Measurements from ENCODE around the gene PKHD1.
"Not testable (repeated sequence)": the region's sequence is repeated elsewhere in the genome, so short reads cannot be mapped to it uniquely, and the experiment has no call there.

Gene PKHD1

DNA sequence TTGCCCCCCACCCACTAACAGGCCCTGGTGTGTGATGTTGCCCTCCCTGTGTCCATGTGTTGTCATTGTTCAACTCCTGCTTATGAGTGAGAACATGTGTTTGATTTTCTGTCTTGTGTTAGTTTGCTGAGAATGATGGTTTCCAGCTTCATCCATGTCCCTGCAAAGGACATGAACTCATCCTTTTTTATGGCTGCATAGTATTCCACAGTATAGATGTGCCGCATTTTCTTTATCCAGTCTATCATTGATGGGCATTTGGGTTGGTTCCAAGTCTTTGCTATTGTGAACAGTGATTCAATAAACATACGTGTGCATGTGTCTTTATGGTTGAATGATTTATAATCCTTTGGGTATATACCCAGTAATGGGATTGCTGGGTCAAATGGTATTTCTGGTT lies 169.1 kb downstream of the PKHD1 start:
- DNase-seq, result not testable (repeated sequence)

DNA sequence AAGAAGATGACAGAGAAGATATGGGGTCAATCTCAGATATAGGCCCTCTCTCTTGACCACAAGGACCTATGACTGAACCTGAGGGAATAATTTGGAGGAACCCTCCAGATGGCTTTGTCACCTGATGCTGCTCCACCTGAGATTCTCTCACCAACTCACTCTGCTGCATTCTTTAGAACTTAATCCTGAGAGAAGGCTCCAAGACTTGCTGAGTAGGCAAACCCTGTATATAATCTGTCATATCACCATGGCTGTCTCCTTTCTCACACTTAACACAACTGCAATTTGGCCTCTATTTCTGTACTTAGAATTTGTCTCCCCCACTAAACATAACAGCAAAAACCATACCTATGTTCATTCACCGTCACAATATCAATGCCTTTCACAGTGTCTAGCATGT lies 172.3 kb downstream of the PKHD1 start:
- no peak for DNase-seq

DNA sequence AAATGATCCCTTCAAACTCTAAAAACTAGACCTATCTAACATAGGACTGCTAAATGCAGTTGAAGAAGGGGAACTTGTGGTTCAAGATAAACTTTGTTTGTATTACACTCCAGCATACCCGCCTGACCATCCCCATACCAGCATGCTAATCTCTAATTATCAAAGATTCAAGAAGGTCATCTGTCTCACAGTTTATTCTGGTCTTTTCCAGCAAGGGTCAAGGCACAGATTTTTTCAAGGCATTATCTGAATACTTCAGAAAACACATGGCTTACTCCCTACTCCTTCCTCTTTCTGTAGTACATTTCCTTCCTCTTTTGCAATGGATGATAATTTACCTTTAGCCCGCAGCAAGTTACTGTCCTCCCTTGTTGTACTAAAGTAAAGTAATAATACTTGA lies 174.1 kb downstream of the PKHD1 start:
- DNase-seq, result no peak

DNA sequence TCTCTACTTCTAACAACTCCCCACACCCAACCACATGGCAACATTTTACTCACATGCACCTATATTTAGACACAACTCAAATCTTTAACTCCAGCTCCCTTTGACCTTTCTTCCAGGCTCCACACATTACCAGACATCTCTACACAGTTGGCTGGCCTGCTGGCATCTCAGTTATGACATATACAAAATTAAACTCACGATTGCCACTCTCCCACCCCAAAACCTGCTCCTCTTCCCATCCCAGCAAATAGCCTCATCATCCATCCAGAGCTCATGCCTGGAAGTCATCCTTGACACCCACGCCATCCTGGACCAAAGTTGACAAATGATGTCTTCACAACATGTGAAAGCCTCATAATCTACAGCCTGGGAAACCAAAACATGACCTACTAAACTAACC lies 176.6 kb downstream of the PKHD1 start:
- DNase-seq, result no peak

DNA sequence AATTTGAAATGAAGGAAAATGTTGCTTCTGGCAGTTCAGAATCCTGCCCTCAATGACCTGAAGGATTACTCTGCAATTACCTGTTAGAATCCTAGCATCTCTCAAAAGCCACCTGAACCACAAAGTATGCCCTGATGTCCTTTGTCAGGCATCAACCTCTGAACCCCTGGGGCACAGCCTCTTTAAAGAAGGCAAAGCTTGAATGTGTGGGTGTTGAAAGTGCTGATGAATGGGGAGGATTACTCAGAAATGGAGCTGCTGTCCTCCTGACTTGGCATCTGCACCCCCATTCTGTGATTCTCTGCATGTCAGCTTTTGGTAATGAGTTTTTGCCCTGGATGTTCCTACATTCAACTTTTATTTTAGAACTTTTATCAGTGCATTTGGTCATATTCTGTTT lies 179.2 kb downstream of the PKHD1 start:
- no peak for DNase-seq

DNA sequence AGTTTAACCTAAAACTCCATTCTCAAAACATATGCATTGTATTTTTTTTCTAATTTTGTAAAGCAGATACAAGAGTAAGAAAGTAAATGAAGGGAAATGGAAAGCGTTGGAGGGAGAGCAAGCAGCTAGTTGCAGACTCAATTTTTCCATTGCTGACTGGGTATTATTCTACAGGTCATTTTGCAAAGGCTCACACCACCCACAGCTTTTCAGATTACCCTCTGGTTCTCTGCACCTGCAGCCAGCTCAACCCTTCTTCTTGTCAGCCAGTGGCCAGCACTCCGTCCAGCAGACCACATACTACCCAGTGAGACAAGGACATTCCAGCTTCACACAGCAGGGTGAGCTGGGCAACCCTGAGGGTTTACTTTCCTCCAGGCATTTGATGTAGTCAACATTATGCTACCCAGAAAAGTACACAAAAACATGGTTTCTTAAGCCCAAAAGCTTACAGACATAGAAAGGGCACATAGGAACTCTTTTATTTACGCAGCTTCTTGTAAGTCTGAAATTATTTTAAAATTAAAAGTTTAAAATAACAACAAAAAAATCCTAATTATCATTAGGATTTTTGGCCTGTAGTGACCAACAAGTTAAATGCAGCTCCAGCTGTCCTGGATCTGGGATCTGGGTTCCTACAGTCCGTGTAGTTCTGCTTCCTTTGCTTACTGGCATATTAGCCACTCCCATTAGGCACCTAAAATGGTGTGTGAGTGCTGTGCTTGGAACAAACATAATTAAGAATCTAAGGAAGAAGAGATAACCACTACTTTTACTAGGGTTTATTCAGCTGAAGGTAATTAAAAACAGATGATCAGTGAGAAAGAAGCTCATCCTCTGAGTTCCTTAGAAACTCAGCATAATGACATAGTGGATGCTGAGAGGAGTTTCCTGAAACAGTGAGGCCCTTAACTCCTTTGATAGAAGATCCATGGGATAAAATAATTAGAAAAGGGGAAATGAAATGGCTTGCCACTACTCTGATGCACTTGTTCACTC lies 185.3 kb downstream of the PKHD1 start:
- no peak for DNase-seq

DNA sequence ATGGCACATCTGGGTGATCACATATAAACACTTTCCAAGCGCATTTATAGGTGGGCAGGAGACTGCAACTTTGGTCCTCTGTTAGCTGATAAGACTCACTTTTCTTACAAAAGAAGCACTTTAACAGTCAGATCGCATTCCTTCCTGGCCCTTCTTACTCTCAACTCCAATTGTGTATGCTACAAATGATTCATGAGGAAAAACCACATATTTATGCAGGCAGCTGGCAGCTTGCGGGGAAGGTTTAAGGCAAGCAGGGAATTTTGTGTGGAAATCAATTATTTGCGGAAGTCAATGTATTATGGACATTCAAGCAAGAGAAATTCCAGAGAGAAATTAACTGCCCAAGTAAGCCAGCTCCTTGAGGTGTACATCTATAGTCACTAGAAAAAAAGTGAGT lies 194.0 kb downstream of the PKHD1 start:
- no peak for DNase-seq

DNA sequence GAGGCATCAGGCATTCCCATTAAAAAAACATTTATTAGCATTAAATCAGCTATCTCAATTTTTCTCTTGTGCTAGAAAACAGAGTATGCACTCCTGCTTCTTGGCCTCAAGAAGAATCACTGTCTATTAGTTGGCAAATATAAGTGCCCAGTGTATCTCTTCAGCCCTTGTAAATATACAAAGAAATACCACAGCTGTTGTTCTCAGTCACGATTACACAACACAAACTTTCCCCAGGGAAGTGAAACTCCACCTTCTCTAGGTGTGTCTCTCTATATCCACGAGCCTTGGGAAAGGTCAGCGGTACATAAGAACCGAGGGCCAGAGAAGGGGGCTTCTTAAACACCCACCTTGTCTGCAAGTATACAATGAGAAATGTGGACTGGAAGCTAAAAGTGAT lies 194.7 kb downstream of the PKHD1 start:
- DNase-seq, result no peak

DNA sequence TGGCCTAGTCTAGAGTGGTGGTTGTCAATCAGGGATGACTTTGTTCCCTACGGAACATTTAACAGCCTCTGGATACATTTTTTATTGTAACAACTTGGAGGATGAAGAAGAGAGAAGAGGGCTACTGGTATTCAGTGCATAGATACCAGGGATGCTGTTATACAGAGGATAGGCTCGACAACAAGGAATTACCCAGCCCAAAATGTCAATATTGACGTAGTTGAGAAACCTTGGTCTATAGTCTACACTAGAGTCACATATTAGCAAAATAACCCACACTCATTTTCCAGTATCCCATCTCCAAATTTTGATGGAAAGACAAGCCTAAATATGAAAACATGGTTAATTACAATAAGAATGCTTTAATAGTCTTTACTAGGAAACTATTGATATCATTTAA lies 195.1 kb downstream of the PKHD1 start:
- no peak for DNase-seq

DNA sequence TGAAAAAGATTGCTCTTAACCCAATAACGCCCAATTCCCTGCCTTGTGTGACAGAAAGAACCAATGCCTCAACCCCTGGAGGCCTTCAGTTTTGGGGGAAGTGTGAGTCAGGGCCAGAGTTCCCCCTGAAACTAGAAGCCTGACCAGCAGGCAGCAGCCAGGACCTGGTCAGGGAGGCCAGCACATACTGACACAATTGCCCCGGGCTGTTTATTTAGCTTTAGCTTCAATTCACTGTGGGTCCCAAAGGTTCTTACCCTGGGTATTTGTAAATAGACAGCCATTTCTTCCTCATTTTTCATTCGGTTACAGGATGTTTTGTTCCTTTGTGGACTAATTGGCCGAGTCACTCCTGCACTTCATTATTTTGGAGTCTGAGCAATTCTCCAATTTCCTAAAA lies 195.6 kb downstream of the PKHD1 start:
- no peak for DNase-seq

DNA sequence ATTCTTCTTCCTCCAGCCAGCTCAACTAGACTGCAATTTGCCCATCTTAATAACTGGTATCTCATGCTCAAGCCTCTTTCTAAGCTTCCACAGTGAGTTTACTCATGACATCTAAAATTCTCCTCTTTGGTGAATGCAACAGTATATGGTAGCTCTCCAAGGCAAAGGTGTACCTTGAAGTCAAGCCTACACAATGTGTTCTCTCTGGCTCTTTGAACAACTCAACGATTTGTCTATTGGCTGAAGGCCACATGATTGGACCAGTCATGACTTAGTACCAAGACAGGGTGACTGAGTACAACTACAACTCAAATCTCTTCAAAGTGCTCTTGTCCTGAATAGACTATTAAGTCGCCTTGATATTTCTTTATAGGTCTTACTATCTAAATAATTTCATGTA lies 199.6 kb downstream of the PKHD1 start:
- no peak for DNase-seq

DNA sequence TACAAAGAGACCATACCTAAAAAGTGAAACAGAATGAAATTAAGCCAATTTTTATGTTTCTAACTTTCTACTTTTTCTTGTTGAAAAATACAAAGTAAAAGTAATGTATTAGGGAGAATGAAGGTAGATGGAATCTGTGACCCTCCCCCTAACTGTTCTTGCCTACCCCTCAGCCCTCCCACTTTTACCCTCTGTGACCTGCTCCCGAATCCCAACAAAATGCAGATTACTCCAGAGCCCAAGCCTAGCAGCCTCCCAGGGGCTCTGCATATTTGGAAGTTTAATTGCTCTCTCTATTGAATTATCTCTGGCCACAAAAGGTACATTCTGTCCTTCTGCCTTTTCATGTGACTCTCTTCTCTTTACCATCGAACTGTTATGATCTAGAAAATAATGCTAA lies 201.5 kb downstream of the PKHD1 start:
- no peak for DNase-seq

DNA sequence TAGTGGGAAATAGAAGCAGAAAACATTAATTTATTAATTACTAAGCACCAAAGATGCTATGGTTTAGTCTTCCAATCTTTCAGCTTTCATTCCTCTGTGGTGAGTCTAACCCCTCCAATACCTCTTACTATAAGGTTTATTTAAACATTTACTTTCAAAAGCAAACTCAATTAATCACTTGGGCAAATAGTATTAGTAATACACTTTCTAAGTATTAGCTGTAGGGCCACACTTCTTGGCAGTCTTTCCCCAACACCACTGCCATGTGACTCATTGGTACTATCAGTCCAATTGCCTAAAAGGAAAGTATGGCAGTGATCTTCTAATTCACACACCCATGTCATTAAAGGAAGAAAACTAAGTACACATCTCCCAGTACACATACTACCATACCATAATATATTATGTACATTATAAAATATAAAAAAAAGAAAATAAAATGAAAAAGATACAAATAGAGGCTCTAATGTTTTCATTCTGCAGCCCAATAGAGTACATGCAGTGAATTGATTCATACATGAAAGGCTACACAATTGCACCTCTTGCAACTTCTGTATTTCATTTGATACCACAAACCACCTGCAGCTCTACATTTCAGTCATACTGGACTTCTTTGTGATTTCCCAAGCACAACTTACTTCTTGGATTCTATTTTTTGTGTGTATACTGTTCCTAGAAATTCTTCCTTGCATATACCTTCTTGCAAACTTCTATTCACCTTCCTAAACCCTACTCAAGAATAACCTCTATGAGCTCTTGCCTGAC lies 218.6 kb downstream of the PKHD1 start:
- no peak for DNase-seq

DNA sequence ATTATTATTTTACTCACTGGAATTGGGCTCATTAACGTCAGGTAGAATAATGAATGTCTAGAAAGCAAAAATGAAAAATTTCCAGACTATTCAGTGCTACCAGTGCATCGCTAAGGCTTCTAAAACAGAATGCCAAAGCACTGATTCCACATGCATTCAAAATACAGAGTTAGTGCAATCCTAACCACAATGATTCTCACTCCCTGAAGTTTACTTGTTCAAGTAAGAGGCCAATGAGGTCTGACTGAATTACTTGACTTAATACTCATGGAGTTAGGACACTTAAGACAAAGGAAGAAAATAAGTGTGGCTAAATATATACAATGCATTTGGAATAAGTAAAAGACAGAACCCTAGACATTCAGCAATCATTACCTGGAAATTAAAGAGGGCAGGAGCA lies 220.5 kb downstream of the PKHD1 start:
- no peak for DNase-seq

DNA sequence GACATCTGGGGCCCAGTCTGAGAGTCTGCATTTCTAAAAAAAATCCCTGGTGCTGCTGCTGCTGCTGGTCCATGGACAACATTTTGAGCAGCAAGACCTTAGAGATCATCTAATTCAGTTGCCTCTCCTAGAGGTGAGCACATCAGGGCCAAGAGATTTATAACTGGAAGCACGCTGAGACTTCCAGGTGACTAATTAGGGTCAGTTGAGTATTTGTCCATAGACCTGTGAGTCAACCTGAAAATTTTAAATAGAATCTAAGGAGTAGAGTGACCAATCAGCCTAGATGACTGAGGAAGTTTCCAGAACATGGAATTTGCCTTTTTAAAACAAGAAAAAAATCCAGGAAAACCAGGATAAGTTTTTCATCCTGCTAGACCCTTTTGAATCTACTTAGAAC lies 221.4 kb downstream of the PKHD1 start:
- DNase-seq, result no peak

DNA sequence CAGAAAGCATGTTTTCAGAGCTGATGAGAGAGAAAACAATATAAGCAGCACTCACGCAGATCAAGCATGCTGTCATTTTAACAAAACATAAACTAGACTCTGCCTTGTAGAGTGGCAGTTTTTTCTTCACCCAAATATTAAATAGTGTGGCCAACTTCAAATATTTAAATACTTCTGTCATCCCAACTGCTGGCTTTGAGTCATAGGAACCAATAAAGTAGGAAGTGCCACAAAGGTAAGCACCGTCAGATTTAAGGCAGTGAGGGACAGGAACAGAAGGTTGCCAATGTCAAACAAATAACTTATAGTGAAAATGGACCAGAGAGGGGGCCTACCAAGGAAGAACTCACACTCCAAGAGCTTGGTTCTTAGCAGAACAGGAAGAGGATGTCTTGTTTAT lies 222.2 kb downstream of the PKHD1 start:
- no peak for DNase-seq

DNA sequence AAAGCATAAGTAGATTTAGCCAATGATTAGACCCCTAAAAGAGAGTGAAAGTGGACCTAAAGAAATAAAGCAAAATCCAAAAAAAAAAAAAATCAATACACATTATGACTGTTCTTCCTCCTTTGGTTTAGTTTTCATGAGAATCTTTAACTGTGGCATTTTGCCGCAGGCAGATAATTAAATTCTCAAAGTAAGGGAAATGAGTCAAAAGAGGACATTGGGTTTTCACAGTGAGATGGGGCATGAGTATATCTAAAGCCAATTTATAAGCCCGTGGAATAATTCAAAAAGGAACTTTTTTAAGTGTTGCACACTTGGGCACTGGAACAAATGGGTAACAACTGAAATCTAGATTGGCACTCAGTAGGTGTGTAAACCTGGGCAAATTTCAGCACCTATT lies 230.3 kb downstream of the PKHD1 start:
- no peak for DNase-seq

DNA sequence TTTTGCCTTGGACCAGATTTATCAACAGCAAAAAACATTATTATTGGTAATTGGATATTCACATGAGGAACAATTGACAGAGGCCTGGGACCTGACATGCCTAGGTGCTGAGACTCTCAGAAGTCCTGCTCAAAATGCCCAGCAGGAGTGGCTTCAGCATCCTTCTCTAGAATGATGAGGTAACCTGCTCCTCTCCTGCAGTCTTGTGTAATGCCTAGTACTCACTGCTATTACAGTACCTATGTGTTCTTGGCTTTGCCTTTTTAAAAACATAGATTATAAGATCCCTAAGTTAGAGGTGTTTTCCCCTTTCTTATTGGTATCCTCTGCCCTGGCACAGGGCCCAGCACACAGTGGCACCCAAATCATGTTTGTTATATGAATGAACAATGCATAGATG lies 230.9 kb downstream of the PKHD1 start:
- DNase-seq, result no peak

DNA sequence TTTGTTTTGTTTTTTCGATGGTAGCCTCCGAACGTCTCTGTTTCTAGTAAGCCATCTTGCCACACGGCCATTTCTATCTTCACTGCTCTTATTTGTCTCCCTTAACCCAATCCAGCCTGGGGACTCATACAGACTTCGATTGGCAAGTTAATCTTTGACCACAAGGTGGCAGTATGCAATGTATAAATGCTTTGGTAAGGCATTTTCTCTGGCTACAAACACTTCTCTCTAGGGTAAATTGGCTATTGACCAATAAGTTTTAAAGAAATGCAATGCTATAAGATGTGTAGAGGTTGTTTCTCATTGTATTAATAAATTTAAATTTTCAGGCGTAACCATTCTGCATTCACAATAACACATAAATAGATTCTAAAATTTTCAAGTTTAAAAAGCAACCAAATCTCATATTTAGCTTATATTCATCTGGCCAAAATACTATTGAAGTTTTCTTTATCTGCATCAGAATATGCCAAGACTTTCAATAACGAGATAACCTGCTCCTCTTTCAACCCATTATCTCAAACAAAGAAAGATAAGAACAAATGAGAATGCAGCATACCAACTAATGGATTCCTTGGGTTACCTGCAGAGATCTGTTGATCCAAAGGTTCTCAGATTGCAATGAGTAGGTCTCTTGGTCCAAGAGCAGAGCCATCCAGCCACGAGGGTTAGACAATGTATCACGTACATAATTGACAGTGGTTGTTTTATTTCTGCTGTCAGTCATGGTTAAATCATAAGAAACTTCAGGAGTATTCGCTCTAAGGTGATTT lies 231.9 kb downstream of the PKHD1 start:
- peak; percentile 40 for DNase-seq

DNA sequence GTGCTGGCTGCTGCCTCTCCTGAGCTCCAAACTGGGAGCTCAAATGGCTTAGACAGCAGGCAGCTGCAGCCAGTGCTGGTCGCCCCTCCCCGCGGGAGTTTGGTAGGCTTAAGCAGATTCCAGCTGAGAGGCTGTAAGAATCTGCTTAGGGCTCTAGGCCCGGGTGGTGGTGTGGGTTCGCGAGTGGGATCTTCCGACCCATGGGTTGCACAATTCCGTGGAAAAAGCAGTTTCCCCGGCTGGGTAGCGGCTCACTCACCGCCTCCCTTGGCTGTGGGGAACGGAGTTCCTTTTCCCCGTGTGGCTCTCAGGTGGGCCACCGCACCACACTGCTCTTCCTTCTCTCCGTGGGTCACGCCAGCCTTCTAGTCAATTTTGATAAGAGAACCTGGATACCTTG lies 232.5 kb downstream of the PKHD1 start:
- DNase-seq, result no peak

DNA sequence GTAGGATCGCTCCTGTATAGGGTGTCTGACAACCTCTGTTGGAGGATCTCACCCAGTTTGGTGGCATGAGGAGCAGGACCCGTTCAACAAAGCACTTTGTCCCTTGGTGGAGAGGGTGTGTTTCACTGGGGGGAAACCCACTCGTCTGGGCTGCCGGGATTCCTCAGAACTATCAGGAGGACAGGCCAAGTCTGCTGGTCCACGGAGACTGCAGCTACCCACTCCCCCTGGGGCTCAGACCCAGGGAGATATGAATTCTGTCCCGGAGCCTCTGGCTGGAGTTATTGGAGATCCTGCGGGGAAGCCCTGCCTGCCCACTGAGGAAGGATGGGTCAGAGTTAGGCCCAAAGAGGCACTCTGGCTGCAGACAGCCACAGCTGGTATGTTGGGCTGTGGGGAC lies 233.1 kb downstream of the PKHD1 start:
- no peak for DNase-seq

DNA sequence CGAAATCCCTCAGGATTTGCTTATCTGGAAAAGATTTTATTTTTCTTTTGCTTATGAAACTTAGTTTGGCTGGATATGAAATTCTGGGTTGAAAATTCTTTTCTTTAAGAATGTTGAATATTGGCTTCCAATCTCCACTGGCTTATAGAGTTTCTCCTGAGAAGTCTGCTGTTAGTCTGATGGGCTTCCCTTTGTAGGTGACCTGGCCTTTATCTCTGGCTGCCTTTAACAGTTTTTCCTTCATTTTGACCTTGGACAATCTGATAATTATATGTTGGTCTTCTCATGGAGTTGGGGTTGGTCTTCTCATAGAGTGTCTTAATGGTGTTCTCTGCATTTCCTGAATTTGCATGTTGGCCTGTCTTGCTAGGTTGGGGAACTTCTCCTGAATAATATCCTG lies 234.3 kb downstream of the PKHD1 start:
- not testable (repeated sequence) for DNase-seq

DNA sequence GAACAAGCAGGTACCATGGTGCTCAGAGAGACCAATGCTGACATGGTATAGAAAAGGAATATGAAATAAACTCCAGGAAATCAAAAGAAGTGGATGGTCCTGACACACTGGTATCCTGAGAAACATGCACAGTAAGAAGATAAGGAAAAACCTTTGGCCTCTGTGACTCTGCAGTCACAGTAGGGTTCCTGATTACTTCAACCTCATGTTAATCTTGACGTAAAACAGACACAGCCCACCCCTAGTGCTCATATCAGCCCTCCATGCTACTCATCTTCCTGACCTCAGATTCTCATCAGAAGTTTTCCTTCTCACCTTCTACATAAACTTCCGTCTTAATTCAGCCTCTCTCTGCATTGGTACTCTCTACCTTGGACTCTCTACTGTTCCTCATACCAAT lies 240.9 kb downstream of the PKHD1 start:
- no peak for DNase-seq
